Hepatocyte (in vitro differentiated cells): ENCODE results near the gene DHFR2. TPM values are rescaled to one million over a fixed set of nuclear protein-coding genes. Genes with fewer than 3 reads are reported as not detected.
"Not testable (repeated sequence)": the region's sequence is repeated elsewhere in the genome, so short reads cannot be mapped to it uniquely, and the experiment has no call there.

ENCODE experiments used
- DNase-seq: peaks from one replicate; pipeline ENCODE4 v3.0.0-alpha.2; 2016; ENCODE audit warnings: low spot score
- H2AFZ ChIP-seq: fragments of 200-600 bp; sonication (generic); 2 replicates; pipeline ENCODE4 v1.6.0; 2016; ENCODE audit warnings: antibody characterized with exemption, mild to moderate bottlenecking
- H3K27ac ChIP-seq: fragments of 200-600 bp; sonication (generic); 2 replicates; pipeline ENCODE4 v1.5.1; 2016; ENCODE audit warnings: mild to moderate bottlenecking
- H3K27me3 ChIP-seq: fragments of 200-600 bp; sonication (generic); 2 replicates; pipeline ENCODE4 v1.6.1; 2016
- H3K36me3 ChIP-seq: fragments of 200-600 bp; sonication (generic); replicated peaks from 2 replicates; pipeline ENCODE4 v1.5.1; 2016; ENCODE audit warnings: low read depth; ENCODE audit not compliant: insufficient read depth
- H3K4me1 ChIP-seq: fragments of 200-600 bp; sonication (generic); 2 replicates; pipeline ENCODE4 v1.5.1; 2016; ENCODE audit warnings: mild to moderate bottlenecking, moderate library complexity; ENCODE audit not compliant: insufficient read depth
- H3K4me2 ChIP-seq: fragments of 200-600 bp; sonication (generic); 2 replicates; pipeline ENCODE4 v1.6.0; 2016
- H3K4me3 ChIP-seq: fragments of 200-600 bp; sonication (generic); 2 replicates; pipeline ENCODE4 v1.5.1; 2016; ENCODE audit warnings: mild to moderate bottlenecking
- H3K79me2 ChIP-seq: fragments of 200-600 bp; sonication (generic); 2 replicates; pipeline ENCODE4 v1.6.0; 2017; ENCODE audit warnings: mild to moderate bottlenecking
- H3K9me2 ChIP-seq: fragments of 200-600 bp; sonication (generic); replicated peaks from 2 replicates; pipeline ENCODE4 v1.6.0; 2017; ENCODE audit warnings: mild to moderate bottlenecking; ENCODE audit not compliant: insufficient read depth
- H3K9me3 ChIP-seq: fragments of 200-600 bp; sonication (generic); 2 replicates; pipeline ENCODE4 v1.5.1; 2016; ENCODE audit warnings: low read depth, mild to moderate bottlenecking
- H4K20me1 ChIP-seq: fragments of 200-600 bp; sonication (generic); 2 replicates; pipeline ENCODE4 v1.6.0; 2016; ENCODE audit warnings: mild to moderate bottlenecking; ENCODE audit not compliant: insufficient read depth, poor library complexity, severe bottlenecking
- EZH2 ChIP-seq: fragments of 200-600 bp; sonication (generic); IDR thresholded peaks from 2 replicates; pipeline ENCODE4 v1.6.1; 2016; ENCODE audit warnings: antibody characterized with exemption, mild to moderate bottlenecking, borderline replicate concordance
- EZH2phosphoT487 ChIP-seq: fragments of 200-600 bp; sonication (generic); IDR thresholded peaks from one replicate; pipeline ENCODE4 v1.6.1; 2018; ENCODE audit warnings: antibody characterized with exemption, mild to moderate bottlenecking, low read depth, moderate library complexity; ENCODE audit not compliant: unreplicated experiment, severe bottlenecking
- WGBS: methylation state at CpG from one replicate; pipeline ENCODE4 v1.1.6; 2016; ENCODE audit warnings: low lambda C conversion rate; ENCODE audit errors: missing lambda C conversion rate; 5-methylcytosine and 5-hydroxymethylcytosine counted together
- polyA plus RNA-seq: library from polyadenylated mRNA; unstranded; fragments of >200 nt; fragmentation: Nextera tagmentation; extraction: Ambion mirVana; gene quantifications from 2 replicates; pipeline ENCODE4 v1.2.1, GENCODE V29; 2016
- total RNA-seq: library from RNA; depleted of rRNA; stranded (reverse); fragments of >200 nt; gene quantifications from 2 replicates; pipeline ENCODE4 v1.2.3, GENCODE V29; 2014
- TF ChIP-seq, protein P1 (sequence below): fragments of 200-600 bp; sonication (generic); IDR thresholded peaks from 2 replicates; pipeline ENCODE4 v1.5.1; 2016; ENCODE audit warnings: antibody characterized with exemption, mild to moderate bottlenecking; ENCODE audit not compliant: poor library complexity

Gene DHFR2
- total and polyA plus RNA-seq, 2 experiments from 2014 or later: 6.5 to 7.9 TPM

- Histone ChIP-seq H3K79me2 (no peaks in the 10 kb centered on the region), H3K27ac (no peak overlapping the region), H3K4me1 (no peaks in the 10 kb centered on the region), H3K4me3 (no peak overlapping the region), H3K4me2 (no peak overlapping the region), H3K27me3 (no peaks in the 10 kb centered on the region), H3K9me3 (no peaks in the 10 kb centered on the region), H3K36me3 (no peaks in the 10 kb centered on the region), H3K9me2 (no peaks in the 10 kb centered on the region), H2AFZ (no peak overlapping the region), H4K20me1 (no peaks in the 10 kb centered on the region)
- TF ChIP-seq, protein P1, sequence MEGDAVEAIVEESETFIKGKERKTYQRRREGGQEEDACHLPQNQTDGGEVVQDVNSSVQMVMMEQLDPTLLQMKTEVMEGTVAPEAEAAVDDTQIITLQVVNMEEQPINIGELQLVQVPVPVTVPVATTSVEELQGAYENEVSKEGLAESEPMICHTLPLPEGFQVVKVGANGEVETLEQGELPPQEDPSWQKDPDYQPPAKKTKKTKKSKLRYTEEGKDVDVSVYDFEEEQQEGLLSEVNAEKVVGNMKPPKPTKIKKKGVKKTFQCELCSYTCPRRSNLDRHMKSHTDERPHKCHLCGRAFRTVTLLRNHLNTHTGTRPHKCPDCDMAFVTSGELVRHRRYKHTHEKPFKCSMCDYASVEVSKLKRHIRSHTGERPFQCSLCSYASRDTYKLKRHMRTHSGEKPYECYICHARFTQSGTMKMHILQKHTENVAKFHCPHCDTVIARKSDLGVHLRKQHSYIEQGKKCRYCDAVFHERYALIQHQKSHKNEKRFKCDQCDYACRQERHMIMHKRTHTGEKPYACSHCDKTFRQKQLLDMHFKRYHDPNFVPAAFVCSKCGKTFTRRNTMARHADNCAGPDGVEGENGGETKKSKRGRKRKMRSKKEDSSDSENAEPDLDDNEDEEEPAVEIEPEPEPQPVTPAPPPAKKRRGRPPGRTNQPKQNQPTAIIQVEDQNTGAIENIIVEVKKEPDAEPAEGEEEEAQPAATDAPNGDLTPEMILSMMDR: no peak
- no peak for TF ChIP-seq EZH2
- no peak for TF ChIP-seq EZH2phosphoT487
- no peak for DNase-seq
Measured at GRCh38 chr3:94050546-94050945, 12.2 kb downstream of the DHFR2 start.

DNA sequence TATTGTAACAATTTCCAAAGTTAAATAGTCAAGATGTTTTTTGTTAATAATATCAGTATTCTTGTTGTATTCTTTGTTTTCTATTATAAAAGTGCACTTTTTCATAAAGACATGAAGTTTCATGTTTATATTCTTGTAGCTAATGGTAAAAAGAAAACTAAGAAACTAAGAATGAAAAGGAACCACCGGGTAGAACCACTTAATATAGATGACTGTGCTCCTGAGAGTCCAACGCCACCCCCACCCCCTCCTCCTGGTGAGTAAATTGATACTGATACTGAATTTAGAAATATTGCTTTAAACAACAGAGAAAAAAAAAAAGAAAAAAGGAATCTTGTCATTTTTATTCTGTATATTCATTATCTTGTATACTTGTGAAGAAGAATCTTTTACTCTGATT is 13.4 kb downstream of the DHFR2 start:
- no peaks in the 10 kb centered on the region for H3K36me3 ChIP-seq
- H3K27me3 ChIP-seq: no peaks in the 10 kb centered on the region
- H3K79me2 ChIP-seq: no peaks in the 10 kb centered on the region
- no peak overlapping the region for H3K4me3 ChIP-seq
- no peaks in the 10 kb centered on the region for H3K9me3 ChIP-seq
- WGBS: 100% methylated on average over 2 of the region's 2 CpGs
- no peaks in the 10 kb centered on the region for H3K9me2 ChIP-seq
- no peak overlapping the region for H2AFZ ChIP-seq
- H3K4me2 ChIP-seq: no peak overlapping the region
- no peak for DNase-seq
- no peaks in the 10 kb centered on the region for H3K4me1 ChIP-seq
- no peak overlapping the region for H3K27ac ChIP-seq
- no peak for TF ChIP-seq EZH2phosphoT487
- TF ChIP-seq EZH2: no peak
- TF ChIP-seq, protein P1: no peak
- no peaks in the 10 kb centered on the region for H4K20me1 ChIP-seq

DNA sequence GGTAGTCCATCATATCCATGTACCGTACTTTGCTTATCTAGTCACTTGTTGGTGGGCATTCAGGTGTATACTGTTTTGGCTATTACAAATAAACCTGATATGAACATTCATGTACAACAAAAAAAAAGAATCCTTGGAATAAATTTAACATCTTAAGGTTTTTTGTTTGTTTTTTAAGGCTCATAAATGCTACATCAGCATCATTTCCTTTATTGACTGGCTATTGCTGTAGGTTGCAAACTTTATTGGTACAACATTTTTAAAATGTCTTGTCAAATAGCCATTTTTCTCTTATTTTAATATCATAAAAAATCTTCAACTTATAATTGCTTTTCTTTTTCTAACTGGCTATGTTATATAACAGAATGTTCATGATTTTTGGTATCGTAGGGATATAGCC is 16.2 kb downstream of the DHFR2 start:
- Histone ChIP-seq H3K4me1 (no peaks in the 10 kb centered on the region), H3K27ac (no peak overlapping the region), H4K20me1 (no peaks in the 10 kb centered on the region), H3K79me2 (no peaks in the 10 kb centered on the region), H3K4me2 (no peak overlapping the region), H3K27me3 (no peaks in the 10 kb centered on the region), H2AFZ (no peak overlapping the region), H3K9me2 (no peaks in the 10 kb centered on the region), H3K4me3 (no peak overlapping the region), H3K36me3 (no peaks in the 10 kb centered on the region), H3K9me3 (no peaks in the 10 kb centered on the region)
- no peak for DNase-seq
- 98% methylated on average over 2 of the region's 2 CpGs for WGBS
- TF ChIP-seq EZH2phosphoT487 (no peak), EZH2 (no peak)
- TF ChIP-seq, protein P1: no peak

DNA sequence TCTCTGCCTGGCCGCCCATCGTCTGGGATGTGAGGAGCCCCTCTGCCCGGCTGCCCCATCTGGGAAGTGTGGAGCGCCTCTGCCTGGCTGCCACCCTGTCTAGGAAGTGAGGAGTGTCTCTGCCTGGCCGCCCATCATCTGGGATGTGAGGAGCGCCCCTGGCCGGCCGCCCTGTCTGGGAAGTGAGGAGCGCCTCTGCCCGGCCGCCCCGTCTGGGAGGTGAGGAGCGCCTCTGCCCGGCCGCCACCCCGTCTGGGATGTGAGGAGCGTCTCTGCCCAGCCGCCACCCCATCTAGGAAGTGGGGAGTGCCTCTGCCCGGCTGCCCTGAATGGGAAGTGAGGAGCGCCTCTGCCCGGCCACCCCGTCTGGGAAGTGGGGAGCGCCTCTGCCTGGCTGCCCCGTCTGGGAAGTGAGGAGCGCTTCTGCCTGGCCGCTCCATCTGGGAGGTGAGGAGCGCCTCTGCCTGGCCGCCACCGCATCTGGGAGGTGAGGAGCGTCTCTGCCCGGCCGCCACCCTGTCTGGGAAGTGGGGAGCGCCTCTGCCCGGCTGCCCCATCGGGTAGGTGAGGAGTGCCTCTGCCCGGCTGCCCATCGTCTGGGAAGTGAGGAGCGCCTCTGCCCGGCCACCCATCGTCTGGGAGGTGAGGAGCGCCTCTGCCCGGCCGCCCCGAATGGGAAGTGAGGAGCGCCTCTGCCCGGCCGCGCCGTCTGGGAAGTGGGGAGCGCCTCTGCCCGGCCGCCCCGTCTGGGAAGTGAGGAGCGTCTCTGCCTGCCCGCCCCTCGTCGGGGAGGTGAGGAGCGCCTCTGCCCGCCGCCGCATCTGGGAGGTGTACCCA is 18.4 kb downstream of the DHFR2 start:
- not testable (repeated sequence) for DNase-seq, H3K27me3 ChIP-seq, H3K79me2 ChIP-seq, H3K4me3 ChIP-seq, H3K4me1 ChIP-seq, H3K36me3 ChIP-seq, H3K27ac ChIP-seq, H3K4me2 ChIP-seq, H3K9me2 ChIP-seq, H3K9me3 ChIP-seq, H4K20me1 ChIP-seq, H2AFZ ChIP-seq
- 98% methylated on average over 26 of the region's 61 CpGs for WGBS
